Adipose tissue (tissue), 3 donors: ENCODE results near the gene SPTLC1. TPM values are rescaled to one million over a fixed set of nuclear protein-coding genes. Genes with fewer than 3 reads are reported as not detected.
"Not testable (repeated sequence)": the region's sequence is repeated elsewhere in the genome, so short reads cannot be mapped to it uniquely, and the experiment has no call there.

Experiments used
- H3K27ac ChIP-seq: one replicate; pipeline ENCODE4 v1.5.1; 2013; ENCODE audit warnings: low read depth, low read length
- WGBS, 3 donors: extraction: QIAGEN DNeasy Blood & Tissue Kit; methylation state at CpG; one replicate each; pipeline ENCODE4 v1.1.7; 2013; 5-methylcytosine and 5-hydroxymethylcytosine counted together
- polyA plus RNA-seq, 3 donors: library from polyadenylated mRNA; stranded (reverse); fragments of 200-250 nt; gene quantifications; one replicate each; pipeline ENCODE4 v1.2.3, GENCODE V29; 2013
- donor health status: healthy with polysubstance abuse.
- donor health status: Bipolar disorder and iron deficiency.
- donor health status: healthy.

The SPTLC1 gene
- polyA plus RNA-seq, 3 donors = 24.1 to 37.7 (median 24.5) TPM

- no peak overlapping the region for H3K27ac ChIP-seq
- WGBS, 3 donors = 74 to 89% (median 88%) methylated on average over 7 to 8 of the region's 8 CpGs
These were observed 27.1 kb upstream of the SPTLC1 start for GRCh38 chr9:92142329-92142728.

GRCh38 chr9:92141144-92142129, 26.2 kb upstream of the SPTLC1 start:
- no peak overlapping the region for H3K27ac ChIP-seq
- 11 to 17% (median 17%) methylated on average over 51 to 62 of the region's 62 CpGs for WGBS, 3 donors

- WGBS, 3 donors = 2 to 8% (median 5%) methylated on average over 6 of the region's 6 CpGs
- H3K27ac ChIP-seq = no peak overlapping the region
These were observed 25.5 kb upstream of the SPTLC1 start for GRCh38 chr9:92140754-92141143.

DNA sequence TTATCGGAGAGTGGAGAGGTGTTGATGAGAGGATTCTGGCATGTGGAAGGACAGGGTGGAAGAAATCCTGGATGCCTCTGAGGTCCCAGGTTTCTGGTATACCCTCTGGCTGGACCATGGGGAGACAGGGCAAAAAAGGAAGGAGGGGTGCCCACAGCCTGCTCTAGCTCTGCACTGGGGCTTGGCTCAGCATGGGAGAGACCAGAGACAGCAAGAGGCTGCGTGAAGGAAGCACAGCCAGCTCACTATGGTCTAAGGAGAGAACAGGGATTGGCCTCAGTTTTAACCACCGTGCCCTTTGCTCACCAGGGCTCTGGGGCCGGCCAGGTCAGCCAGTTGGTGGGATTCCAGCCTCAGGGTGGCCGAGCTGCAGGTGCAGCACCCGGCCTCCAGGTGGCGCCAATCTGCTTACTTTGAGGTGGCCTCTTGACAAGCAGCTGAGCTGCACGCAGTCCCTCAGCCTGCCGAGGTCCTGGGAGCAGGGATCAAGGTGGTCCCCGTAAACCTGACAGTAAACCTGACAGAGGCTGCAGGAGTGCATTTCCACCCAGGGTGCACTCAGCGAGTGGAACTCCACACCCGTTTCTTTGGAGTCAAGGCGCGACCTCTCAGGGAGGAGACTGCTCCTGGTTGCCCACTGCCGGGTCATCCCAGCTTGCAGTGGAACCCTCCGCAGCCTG, 25.0 kb upstream of the SPTLC1 start:
- no peak overlapping the region for H3K27ac ChIP-seq
- 18 to 22% (median 21%) methylated on average over 16 of the region's 16 CpGs for WGBS, 3 donors

DNA sequence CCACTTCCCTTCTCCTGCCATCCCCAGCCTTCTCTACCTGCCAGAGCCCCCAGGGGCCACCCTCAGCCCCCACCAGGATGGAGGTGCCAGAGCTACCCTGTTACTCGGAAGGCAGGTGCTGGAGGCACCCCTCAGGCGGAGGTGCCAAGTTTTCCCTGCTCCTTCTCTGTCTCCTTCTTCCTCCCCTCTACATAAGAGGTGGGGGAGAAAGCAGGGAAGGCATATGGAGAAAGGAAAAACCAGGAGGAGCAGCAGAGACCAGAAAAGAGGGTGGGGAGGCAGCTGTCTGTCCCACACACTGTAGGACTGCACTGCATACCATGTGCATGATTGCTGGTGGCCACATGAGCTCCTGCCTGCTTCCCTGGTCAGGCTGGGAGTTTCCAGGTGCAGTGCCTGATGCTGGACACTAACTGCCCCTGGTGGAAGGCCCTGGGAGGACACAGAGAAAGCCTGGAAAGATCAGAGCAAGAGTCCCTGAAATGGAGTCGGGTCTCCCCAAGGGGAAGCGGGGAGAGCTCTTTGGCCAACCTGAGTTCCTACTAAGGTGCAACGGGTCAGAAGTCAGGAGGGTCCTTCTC, 23.8 kb upstream of the SPTLC1 start:
- H3K27ac ChIP-seq = not testable (repeated sequence)
- 83 to 93% (median 92%) methylated on average over 5 of the region's 5 CpGs for WGBS, 3 donors

GRCh38 chr9:92138157-92138959, 23.1 kb upstream of the SPTLC1 start:
- H3K27ac ChIP-seq = no peak overlapping the region
- WGBS, 3 donors = 33 to 44% (median 40%) methylated on average over 22 of the region's 22 CpGs

DNA sequence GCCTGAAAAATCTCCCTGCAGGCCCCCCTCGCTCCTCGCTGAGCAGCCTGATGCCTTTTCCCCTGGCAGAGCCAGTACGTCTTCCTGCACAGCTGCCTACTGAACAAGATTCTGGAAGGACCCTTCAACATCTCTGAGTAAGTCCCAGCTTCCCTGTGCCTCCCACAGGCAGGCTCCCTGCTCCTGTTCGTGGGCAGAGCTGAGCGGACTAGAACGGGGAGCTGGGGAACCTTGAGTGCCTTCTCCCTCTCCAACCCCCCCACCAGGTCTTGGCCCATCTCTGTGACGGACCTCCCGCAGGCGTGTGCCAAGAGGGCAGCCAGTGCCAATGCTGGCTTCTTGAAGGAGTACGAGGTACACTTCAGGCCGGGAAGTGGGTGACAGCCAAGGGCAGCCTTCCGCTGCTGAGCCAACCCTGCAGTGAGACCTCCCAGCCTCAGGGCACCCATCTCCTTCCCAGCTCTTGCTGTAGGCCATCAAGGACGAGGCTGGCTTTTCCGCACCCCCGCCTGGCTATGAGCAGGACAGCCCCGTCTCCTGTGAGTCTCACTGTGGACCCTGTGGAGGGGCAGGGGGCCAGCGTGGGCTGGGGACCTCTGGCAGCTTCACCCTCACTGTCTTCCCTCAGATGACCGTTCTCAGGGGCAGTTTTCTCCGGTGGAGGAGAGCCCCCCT, 21.1 kb upstream of the SPTLC1 start:
- 64 to 82% (median 80%) methylated on average over 19 of the region's 19 CpGs for WGBS, 3 donors
- H3K27ac ChIP-seq = no peak overlapping the region

DNA sequence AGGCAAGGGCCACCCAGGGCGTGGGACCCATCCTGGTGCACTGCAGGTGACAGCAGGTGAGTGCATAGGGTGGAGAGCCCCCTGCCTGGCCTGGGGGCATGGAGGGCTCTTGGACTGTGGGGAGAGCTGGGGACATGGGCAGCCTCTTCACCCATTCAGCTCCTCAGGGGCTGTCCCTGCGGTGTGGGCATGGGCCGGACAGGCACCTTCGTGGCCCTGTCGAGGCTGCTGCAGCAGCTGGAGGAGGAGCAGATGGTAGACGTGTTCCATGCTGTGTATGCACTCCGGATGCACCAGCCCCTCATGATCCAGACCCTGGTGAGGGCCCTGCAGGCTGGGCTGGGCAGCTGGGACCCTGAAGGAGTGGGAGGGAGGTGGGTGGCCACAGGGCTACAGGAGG, 20.4 kb upstream of the SPTLC1 start:
- 60 to 83% (median 77%) methylated on average over 7 of the region's 7 CpGs for WGBS, 3 donors
- H3K27ac ChIP-seq = no peak overlapping the region

DNA sequence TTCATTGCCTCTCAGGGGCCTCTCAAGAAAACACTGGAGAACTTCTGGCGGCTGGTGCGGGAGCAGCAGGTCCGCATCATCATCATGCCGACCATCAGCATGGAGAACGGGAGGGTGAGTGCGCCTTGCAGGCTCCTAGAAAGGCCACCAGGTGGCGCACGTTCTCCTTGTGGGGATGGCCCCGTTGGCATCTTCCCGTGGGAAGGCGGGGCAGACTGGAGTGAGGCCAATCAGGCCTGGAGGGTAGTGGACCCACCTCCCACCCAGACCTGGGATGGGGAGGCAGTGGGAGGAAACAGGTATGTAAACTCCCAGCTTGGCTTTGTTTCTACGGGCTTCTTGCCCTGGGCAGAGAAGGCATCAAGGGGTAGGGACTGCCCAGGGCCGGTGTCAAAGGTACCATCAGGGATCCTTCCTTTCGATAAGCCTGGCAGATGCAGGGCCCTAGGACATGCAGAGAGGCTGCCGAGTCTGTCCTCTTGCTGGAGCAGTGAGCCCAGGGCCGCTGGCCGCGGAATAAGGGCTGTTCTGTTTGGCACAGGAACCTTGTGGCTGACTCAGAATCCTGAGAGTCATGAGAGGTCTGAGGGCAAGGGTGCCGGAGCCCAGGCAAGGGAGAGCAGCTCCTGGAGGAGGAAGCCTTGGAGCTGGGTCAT, 18.9 kb upstream of the SPTLC1 start:
- 9 to 18% (median 14%) methylated on average over 19 of the region's 19 CpGs for WGBS, 3 donors

DNA sequence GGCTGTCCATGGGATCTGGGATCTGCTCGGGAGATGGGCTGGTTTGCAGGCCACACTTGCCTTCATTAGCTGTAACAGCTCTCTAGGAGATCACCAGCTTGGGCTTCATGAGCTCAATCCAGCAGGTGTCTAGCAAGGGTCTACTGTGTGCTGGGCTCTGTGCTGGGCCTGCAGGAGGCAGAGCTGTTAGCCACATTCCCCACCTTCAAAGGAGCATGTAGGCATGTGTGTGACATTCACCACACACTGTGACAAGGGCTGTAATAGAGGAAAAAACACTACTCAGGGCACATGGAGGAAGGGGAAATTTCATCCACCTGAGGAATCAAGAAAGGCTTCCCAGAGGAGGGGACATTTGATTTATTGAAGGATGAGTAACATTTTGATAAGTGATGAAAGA, 17.7 kb upstream of the SPTLC1 start:
- H3K27ac ChIP-seq = not testable (repeated sequence)
- 84 to 95% (median 88%) methylated on average over 1 of the region's 1 CpG for WGBS, 3 donors

More for the DNA sequence above, 18.9 kb upstream of the SPTLC1 start:
- no peak overlapping the region for H3K27ac ChIP-seq

- no peak overlapping the region for H3K27ac ChIP-seq
- 90 to 96% (median 94%) methylated on average over 1 of the region's 1 CpG for WGBS, 3 donors
These were observed 17.3 kb upstream of the SPTLC1 start for GRCh38 chr9:92132501-92132900.

DNA sequence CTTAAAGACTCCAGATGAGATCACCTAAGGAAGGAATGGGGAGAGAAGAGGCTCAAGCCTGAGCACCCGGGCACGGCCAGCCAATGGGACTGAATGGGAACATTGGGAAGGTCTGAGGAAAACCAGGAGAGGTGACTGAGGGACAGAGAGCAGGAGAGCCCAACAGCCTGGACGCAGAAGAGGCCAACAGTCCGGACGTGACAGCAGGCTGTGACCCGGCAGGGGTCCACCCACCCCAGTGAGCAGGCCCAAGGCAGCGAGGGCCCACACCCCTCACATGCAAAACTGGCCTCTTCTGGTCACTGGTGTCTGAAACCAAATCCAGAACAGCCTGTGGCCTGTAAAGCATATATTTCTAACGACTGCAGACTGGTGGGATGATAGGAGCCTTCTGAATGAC, 7.6 kb upstream of the SPTLC1 start:
- H3K27ac ChIP-seq = no peak overlapping the region
- 60 to 67% (median 62%) methylated on average over 8 of the region's 8 CpGs for WGBS, 3 donors

DNA sequence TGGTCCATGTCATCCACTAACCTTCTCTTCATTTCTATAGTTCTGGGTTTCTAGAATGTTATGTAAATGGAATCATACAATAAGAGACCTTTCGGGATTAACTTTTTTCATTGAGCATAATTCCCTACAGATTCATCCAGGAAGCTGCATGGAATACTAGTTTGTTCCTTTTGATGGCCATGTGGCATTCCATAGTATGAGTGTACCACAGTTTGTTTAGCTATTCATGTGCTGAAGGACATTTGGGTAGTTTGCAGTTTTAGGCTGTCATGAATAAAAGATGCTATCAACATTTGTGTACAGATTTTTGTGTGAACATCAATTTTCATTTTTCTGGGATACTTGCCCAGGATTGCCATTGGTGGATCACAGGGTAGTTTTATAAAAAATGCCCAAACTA, 6.8 kb upstream of the SPTLC1 start:
- no peak overlapping the region for H3K27ac ChIP-seq
- 79 to 93% (median 83%) methylated on average over 1 of the region's 1 CpG for WGBS, 3 donors

DNA sequence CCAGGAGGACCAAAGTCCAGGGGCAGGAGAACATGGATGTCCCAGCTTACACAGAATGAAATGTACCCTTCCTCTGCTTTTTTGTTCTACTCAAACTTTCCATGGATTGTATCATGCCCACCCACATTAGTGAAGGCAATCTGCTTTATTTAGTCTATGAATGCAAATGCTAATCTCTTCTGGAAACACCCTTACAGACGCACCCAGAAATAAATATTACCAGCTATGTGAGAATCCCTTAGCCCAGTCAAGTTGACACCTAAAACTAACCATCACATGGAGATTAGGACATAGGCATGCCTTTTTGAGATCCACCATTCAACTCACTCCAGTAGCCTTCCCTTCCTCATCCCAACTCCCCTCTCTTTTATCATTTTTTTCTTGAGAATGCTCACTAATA, 6.1 kb upstream of the SPTLC1 start:
- H3K27ac ChIP-seq = no peak overlapping the region
- WGBS, 3 donors = 80 to 100% (median 88%) methylated on average over 1 of the region's 1 CpG

- H3K27ac ChIP-seq = peak overlapping the region; percentile 28
These were observed 4.9 kb upstream of the SPTLC1 start for GRCh38 chr9:92120138-92120537.

DNA sequence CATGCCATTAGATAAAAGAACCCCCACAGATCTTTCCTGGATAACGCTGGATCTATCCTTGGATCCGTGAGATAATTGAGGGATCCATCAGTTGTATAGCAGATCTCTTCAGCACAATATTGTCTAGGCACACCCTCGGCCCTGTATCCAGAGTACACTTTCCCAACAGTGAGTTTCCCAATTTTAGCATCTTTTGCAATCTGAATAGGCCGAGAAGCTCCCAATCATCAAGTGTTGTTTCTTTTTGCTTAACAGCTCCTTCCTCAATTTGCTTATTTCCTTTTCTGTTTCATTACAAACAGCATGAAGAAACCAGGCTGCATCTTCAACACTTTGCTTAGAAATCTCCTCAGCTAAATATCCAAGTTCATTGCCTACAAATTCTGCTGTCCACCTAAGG, 4.4 kb upstream of the SPTLC1 start:
- WGBS, 3 donors = 51 to 67% (median 56%) methylated on average over 4 of the region's 4 CpGs
- H3K27ac ChIP-seq = no peak overlapping the region

- no peak overlapping the region for H3K27ac ChIP-seq
- WGBS, 3 donors = 94 to 97% (median 97%) methylated on average over 4 of the region's 4 CpGs
These were observed 7.1 kb downstream of the SPTLC1 start for GRCh38 chr9:92108122-92108521.
